ENCODE data around the gene SCTR. TPM values are rescaled to one million over a fixed set of nuclear protein-coding genes. Genes with fewer than 3 reads are reported as not detected.
A peak's percentile ranks its signal among the peaks of the same experiment; 100 is the strongest.

Gene SCTR
- total and polyA plus RNA-seq, 2 of the 8 experiments (the other 6 are each of a cell fraction or from before 2014, with no cell fraction given): 0.15 TPM; not detected in 1

GRCh38 chr2:119567292-119567691, 43.0 kb upstream of the SCTR start:
- Histone ChIP-seq H2AFZ (ENCODE audit: low read length) (no peak overlapping the region), H4K8ac (ENCODE audit: extremely low read depth, insufficient read depth, low read length) (no peak overlapping the region), H3K18ac (ENCODE audit: extremely low read depth, low read length) (no peak overlapping the region), H3K9ac (replicated peaks in 1 of 4; ENCODE audit: extremely low read depth in 1 of 4, low read depth in 3 of 4, low read length in 3 of 4) (no peak overlapping the region), H3K79me1 (ENCODE audit: low read depth, low read length) (no peaks in the 10 kb centered on the region), H3K4ac (replicated peaks; ENCODE audit: insufficient read length, low read depth, low read length) (no peak overlapping the region), H4K91ac (replicated peaks; ENCODE audit: insufficient read length, low read length) (no peak overlapping the region), H2AK5ac (ENCODE audit: low read depth, low read length) (no peak overlapping the region), H4K20me1 (replicated peaks in 1 of 2; ENCODE audit: control insufficient read depth in 1 of 2, insufficient read depth in 2 of 2, low read length in 2 of 2) (no peaks in the 10 kb centered on the region), H3K79me2 (ENCODE audit: control insufficient read depth in 1 of 2, insufficient read depth in 2 of 2, low read length in 2 of 2) (no peaks in the 10 kb centered on the region), H3K23me2 (ENCODE audit: low read depth, low read length) (no peaks in the 10 kb centered on the region), H2BK15ac (ENCODE audit: low read length) (no peak overlapping the region), H3K56ac (replicated peaks; ENCODE audit: insufficient read length, low read depth, low read length) (no peak overlapping the region), H3K27ac (ENCODE audit: low read depth, low read length) (no peak overlapping the region), H2BK120ac (replicated peaks; ENCODE audit: low read depth, low read length) (no peak overlapping the region), H3K4me1 (replicated peaks in 1 of 4; ENCODE audit: control insufficient read depth in 3 of 4, insufficient read depth in 4 of 4, low read length in 3 of 4) (no peaks in the 10 kb centered on the region), H3K27me3 (replicated peaks in 1 of 4; ENCODE audit: control insufficient read depth in 3 of 4, extremely low read depth in 1 of 4, insufficient read depth in 3 of 4, low read length in 3 of 4) (no peaks in the 10 kb centered on the region), H3K4me3 (ENCODE audit: extremely low read depth in 1 of 4, insufficient read depth in 2 of 4, low read depth in 3 of 4, low read length in 4 of 4) (no peak overlapping the region), H2BK12ac (ENCODE audit: low read depth, low read length) (no peak overlapping the region), H3K23ac (ENCODE audit: insufficient read length) (no peak overlapping the region), H3K14ac (ENCODE audit: insufficient read length) (no peak overlapping the region), H2BK5ac (ENCODE audit: low read depth, low read length) (no peak overlapping the region), H4K5ac (ENCODE audit: insufficient read length, low read depth, low read length) (no peak overlapping the region), H3K4me2 (ENCODE audit: insufficient read depth in 1 of 2, low read depth in 2 of 2, low read length in 2 of 2) (no peak overlapping the region), H2BK20ac (ENCODE audit: low read length) (no peak overlapping the region), H3K9me3 (ENCODE audit: insufficient read depth in 2 of 2, low read depth in 1 of 2, low read length in 1 of 2) (no peaks in the 10 kb centered on the region), H3K36me3 (ENCODE audit: control insufficient read depth in 2 of 4, insufficient read depth in 4 of 4, low read length in 3 of 4) (no peaks in the 10 kb centered on the region)
- POLR2A ChIA-PET (ENCODE audit: partially characterized antibody): no interaction called here
- TF ChIP-seq KDM1A (IDR thresholded peaks at IDR 0.05; ENCODE audit: borderline replicate concordance, low read length) (no peak), BRCA1 (IDR thresholded peaks at IDR 0.05; ENCODE audit: low read depth, low read length) (no peak), FOSL1 (IDR thresholded peaks at IDR 0.05; ENCODE audit: insufficient read depth, low read depth, low read length) (no peak), BCL11A (IDR thresholded peaks at IDR 0.05; ENCODE audit: low read depth in 2 of 2, low read length in 2 of 2) (no peak), NANOG (IDR thresholded peaks at IDR 0.05; ENCODE audit: insufficient read depth, low read depth, low read length, poor library complexity, severe bottlenecking) (no peak), CBX8 (IDR thresholded peaks at IDR 0.05; ENCODE audit: borderline replicate concordance, low read depth, low read length) (no peak), CHD1 (IDR thresholded peaks at IDR 0.05; ENCODE audit: low read depth, low read length) (no peak), TAF1 (IDR thresholded peaks at IDR 0.05; ENCODE audit: low read depth, low read length) (no peak), POLR2A (IDR thresholded peaks at IDR 0.05; ENCODE audit: control extremely low read depth in 1 of 2, low read depth in 2 of 2, low read length in 2 of 2) (no peak)
- FAIRE-seq (peak; percentile 13), DNase-seq (ENCODE audit: low read depth in 1 of 2, low spot score in 2 of 2) (no peak)
- CTCF ChIA-PET (ENCODE audit: partially characterized antibody): no interaction called here

All from H1 (cell line).